ENCODE measurements around the gene THRB.
"Not testable (repeated sequence)": the region's sequence is repeated elsewhere in the genome, so short reads cannot be mapped to it uniquely, and the experiment has no call there.

The THRB gene

GRCh38 chr3:24096271-24096670, 398.4 kb downstream of the THRB start:
- no peak for DNase-seq (ENCODE audit: low read depth)

- DNase-seq (ENCODE audit: low read depth), result not testable (repeated sequence)
Observed at GRCh38 chr3:24094818-24095217, 399.8 kb downstream of the THRB start.

DNA sequence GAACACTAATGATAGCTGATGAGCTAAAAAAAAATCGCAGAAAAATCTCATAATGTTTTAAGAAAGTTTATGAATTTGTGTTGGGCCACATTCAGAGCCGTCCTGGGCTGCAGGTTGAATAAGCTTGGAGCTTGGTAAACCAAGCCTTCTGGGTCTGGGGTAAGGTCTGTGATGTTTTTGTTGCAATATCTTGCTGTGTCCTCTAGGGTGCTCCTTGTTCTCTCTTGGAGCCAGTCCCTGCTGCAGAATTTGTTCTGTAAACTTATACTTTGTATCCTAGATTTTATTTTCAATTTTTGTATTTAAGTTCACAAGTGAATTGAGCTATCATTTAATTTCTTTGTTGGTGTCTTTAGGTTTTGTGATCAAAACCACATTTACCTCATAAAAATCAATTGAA, 405.9 kb downstream of the THRB start:
- DNase-seq (ENCODE audit: low read depth), result no peak

DNA sequence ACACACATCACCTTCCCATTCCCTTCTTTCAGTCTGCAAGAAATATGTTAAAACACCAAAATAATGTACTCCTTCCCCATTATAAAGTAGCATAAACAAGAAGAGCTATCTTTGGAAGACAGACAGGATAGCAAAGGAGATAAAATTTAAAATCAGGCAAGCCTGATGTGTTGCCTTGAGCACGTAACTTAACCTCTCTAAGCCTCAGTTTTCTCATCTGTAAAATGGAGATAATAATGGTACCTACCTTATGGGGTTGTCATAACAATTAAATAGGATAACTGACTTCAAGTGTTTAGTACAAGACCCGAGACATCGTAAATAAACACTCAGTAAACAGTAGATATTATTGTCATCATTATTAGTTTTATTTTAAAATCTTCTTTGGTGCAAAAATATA, 407.2 kb downstream of the THRB start:
- DNase-seq (ENCODE audit: low read depth), result no peak

DNA sequence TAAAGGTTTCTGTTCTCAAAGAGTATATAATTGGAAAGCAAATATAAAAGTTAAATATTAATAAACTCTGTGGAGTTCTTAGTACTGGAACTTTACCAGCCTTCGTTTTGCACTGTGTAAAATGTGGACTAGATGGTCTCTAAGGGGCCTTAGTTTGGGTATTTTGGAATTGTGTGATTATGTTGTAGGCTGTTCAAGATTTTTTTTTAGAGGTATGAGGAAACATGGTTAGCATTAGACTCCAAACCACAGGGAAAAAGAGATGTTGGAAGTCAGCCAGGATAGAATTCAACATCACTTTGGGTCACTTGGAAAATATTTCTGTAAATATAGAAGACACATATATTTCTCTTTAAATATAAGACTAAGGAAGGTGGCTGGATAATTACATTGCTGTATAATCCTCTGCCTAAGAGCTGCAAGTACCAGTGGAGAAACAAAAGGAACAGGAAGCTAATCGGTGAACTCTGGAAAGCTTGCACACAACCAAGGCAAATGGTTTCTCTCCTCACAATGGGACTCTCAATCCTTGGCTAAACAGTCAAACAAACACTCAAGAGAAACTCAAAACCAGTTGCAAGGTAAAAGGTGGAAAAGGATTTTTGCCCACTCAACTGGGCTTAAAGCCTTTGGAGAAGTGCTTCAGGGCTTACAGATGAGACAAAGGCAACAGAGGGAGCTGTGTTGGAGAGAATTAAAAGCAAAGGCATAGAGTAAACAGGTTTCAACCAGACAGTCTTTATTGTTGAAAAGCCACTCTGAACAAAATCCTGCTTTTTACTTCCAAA, 407.8 kb downstream of the THRB start:
- no peak for DNase-seq (ENCODE audit: low read depth)

DNA sequence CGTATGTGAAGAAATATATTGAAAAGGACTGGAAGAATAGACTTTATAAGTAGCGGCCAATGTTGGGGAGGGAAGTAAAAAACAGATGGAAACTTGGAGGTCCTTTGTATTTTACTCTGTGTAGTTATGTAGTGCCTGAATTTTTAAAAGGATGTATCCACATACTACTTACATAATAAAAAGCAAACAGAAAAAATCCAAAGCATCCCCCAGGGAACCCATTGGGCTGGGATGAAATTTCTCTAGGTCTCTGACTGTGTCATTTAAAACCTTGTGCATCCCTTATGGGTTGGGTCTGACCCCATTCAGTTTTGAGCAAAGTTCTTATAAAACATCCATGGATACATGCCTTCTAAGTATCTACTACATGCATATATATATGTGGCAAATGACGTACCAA, 408.4 kb downstream of the THRB start:
- DNase-seq (ENCODE audit: low read depth), result no peak

- no peak for DNase-seq (ENCODE audit: low read depth)
Observed at GRCh38 chr3:24072193-24072592, 422.5 kb downstream of the THRB start.

GRCh38 chr3:24069045-24069444, 425.6 kb downstream of the THRB start:
- DNase-seq (ENCODE audit: low read depth), result no peak

DNA sequence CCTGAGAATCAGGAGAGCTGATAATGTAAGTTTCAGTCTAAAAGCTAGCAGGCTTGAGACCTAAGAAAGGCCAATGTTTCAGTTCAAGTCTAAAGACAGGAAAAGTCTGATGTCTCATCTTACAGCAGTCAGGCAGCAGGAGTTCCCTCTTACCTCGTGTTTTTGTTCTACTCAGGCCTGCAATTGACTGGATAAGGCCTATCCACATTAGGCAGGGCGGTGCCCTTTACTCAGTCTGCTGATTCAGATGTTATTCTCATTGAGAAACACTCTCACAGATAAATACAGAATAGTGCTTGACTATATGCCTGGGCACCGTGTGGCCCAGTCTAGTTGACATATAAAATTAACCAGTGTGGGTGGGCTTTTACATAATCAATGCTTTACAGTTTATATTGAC, 427.2 kb downstream of the THRB start:
- no peak for DNase-seq (ENCODE audit: low read depth)

Measured in GM04504 (cell line).